GM12891 (cell line): ENCODE measurements around the gene NXPH4.

Experiments
- DNase-seq: peaks from one replicate; pipeline ENCODE4 v3.0.0; 2011; ENCODE audit warnings: low spot score; ENCODE audit not compliant: insufficient read length
- FAIRE-seq: peaks from 2 replicates; lab custom pipeline; 2011; peaks lifted over from hg19 to GRCh38; lab: Jason Lieb, UNC
- PAX5 ChIP-seq: IDR thresholded peaks from 2 replicates; pipeline ENCODE4 v1.6.1; 2011; ENCODE audit warnings: low read length, moderate library complexity, mild to moderate bottlenecking; ENCODE audit not compliant: insufficient read depth, severe bottlenecking
- POLR2A ChIP-seq: IDR thresholded peaks from 2 replicates; pipeline ENCODE4 v1.6.1; 2011; ENCODE audit warnings: low read depth, low read length, control low read depth
- POLR2AphosphoS5 ChIP-seq: IDR thresholded peaks from 2 replicates; pipeline ENCODE4 v1.6.1; 2011; ENCODE audit warnings: low read depth, low read length, control low read depth
- POU2F2 ChIP-seq: IDR thresholded peaks from 2 replicates; pipeline ENCODE4 v1.6.1; 2011; ENCODE audit warnings: low read depth, mild to moderate bottlenecking, control low read depth, low read length, moderate library complexity
- SPI1 ChIP-seq: IDR thresholded peaks from 2 replicates; pipeline ENCODE4 v1.6.1; 2011; ENCODE audit warnings: low read depth, low read length, control low read depth
- TAF1 ChIP-seq: IDR thresholded peaks from 2 replicates; pipeline ENCODE4 v1.6.1; 2011; ENCODE audit warnings: low read depth, low read length, control low read depth

NXPH4 gene

GRCh38 chr12:57182918-57183575, 33.5 kb upstream of the NXPH4 start:
- peak; percentile 97 for DNase-seq
- TF ChIP-seq SPI1 (peak; percentile 61; the same call in 1 of the 2 replicates), POLR2A (no peak), TAF1 (no peak), POLR2AphosphoS5 (no peak), POU2F2 (no peak)
- peak; percentile 95 for FAIRE-seq

GRCh38 chr12:57183939-57184725, 32.5 kb upstream of the NXPH4 start:
- FAIRE-seq (no peak), DNase-seq (no peak)
- TF ChIP-seq POLR2AphosphoS5 = no peak
- TF ChIP-seq POLR2A = no peak
- TF ChIP-seq POU2F2 = no peak
- TF ChIP-seq SPI1 = no peak
- no peak for TF ChIP-seq TAF1
- TF ChIP-seq PAX5 = no peak

DNA sequence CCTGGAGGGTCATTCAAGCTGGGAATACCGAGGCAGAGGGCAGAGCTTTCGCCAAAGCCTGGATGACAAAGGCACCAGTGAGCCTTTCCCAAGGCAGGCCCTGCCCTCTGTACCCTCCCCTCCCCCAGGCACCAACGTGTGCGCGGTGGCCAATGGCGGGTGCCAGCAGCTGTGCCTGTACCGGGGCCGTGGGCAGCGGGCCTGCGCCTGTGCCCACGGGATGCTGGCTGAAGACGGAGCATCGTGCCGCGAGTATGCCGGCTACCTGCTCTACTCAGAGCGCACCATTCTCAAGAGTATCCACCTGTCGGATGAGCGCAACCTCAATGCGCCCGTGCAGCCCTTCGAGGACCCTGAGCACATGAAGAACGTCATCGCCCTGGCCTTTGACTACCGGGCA, 31.2 kb upstream of the NXPH4 start:
- DNase-seq (no peak), FAIRE-seq (no peak)

GRCh38 chr12:57185906-57186508, 30.6 kb upstream of the NXPH4 start:
- DNase-seq (no peak), FAIRE-seq (no peak)
- TF ChIP-seq POLR2AphosphoS5 (no peak), POU2F2 (no peak), TAF1 (no peak), SPI1 (no peak), POLR2A (no peak), PAX5 (no peak)

More for the DNA sequence above, 31.2 kb upstream of the NXPH4 start:
- TF ChIP-seq POU2F2 (no peak), SPI1 (no peak), POLR2A (no peak), TAF1 (no peak), PAX5 (no peak), POLR2AphosphoS5 (no peak)

GRCh38 chr12:57187222-57188089, 29.1 kb upstream of the NXPH4 start:
- no peak for TF ChIP-seq TAF1
- TF ChIP-seq POLR2A = no peak
- TF ChIP-seq POLR2AphosphoS5 = no peak
- TF ChIP-seq SPI1 = no peak
- TF ChIP-seq PAX5 = no peak
- TF ChIP-seq POU2F2 = no peak
- no peak for FAIRE-seq
- no peak for DNase-seq

DNA sequence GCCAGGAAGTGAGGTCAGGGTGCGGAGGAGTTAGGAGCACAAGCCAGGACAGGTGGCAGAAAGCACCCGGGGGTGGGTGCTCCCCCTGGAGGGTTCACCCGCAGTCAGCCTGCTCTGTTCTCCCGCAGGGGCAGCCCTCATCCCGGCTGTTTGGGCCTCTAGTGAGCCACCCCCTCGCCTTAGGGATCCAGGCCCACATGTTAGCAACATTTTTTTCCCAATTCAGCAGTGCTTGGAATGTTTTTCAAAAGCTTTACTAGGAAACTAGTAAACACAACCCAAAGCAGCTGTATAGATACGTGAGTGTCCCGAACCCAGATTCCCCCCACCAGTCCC, 28.5 kb upstream of the NXPH4 start:
- FAIRE-seq = no peak
- no peak for TF ChIP-seq SPI1
- no peak for TF ChIP-seq POLR2AphosphoS5
- TF ChIP-seq POLR2A = no peak
- no peak for TF ChIP-seq PAX5
- no peak for TF ChIP-seq POU2F2
- TF ChIP-seq TAF1 = no peak
- no peak for DNase-seq

- FAIRE-seq (no peak), DNase-seq (no peak)
- TF ChIP-seq POU2F2 = no peak
- no peak for TF ChIP-seq PAX5
- TF ChIP-seq POLR2A = no peak
- no peak for TF ChIP-seq POLR2AphosphoS5
- TF ChIP-seq SPI1 = no peak
- TF ChIP-seq TAF1 = no peak
Measured at GRCh38 chr12:57190037-57190436, 26.6 kb upstream of the NXPH4 start.

- DNase-seq (no peak), FAIRE-seq (no peak)
- no peak for TF ChIP-seq TAF1
Measured at GRCh38 chr12:57190821-57191220, 25.8 kb upstream of the NXPH4 start.

GRCh38 chr12:57191410-57191809, 25.2 kb upstream of the NXPH4 start:
- FAIRE-seq (no peak), DNase-seq (no peak)
- TF ChIP-seq SPI1 (no peak), POU2F2 (no peak), POLR2A (no peak), TAF1 (no peak), POLR2AphosphoS5 (no peak), PAX5 (no peak)
